K562 (cell line): Measurements from ENCODE around the gene SS18. TPM values are rescaled to one million over a fixed set of nuclear protein-coding genes. Genes with fewer than 3 reads are reported as not detected.

Experiments
- CC2D1A ChIP-seq: fragments of 450-650 bp; IDR thresholded peaks from 2 replicates; pipeline ENCODE4 v1.6.1; 2017; ENCODE audit warnings: mild to moderate bottlenecking
- FOXJ2 ChIP-seq: fragments of 200-800 bp; sonication (Bioruptor generic); IDR thresholded peaks from 2 replicates; pipeline ENCODE4 v1.6.1; 2016; ENCODE audit warnings: missing genetic modification characterization, missing compliant biosample characterization
- RCOR1 ChIP-seq, 2 experiments: IDR thresholded peaks; 2 replicates each; pipeline ENCODE4 v1.6.1; 2012; ENCODE audit warnings: low read depth in 2 of 2, low read length in 2 of 2, borderline replicate concordance in 1 of 2, improper control_type of control experiment in 1 of 2
- SMAD2 ChIP-seq: fragments of 150-350 bp; IDR thresholded peaks from 2 replicates; pipeline ENCODE4 v1.6.1; 2014; ENCODE audit warnings: low read depth, mild to moderate bottlenecking, low read length
- SRSF1 ChIP-seq: fragments of 200-400 bp; formaldehyde crosslinking; IDR thresholded peaks from 2 replicates; pipeline ENCODE4 v1.6.1; 2017; ENCODE audit warnings: mild to moderate bottlenecking, low read depth, low read length, moderate library complexity
- STAT5A ChIP-seq: IDR thresholded peaks from 2 replicates; pipeline ENCODE4 v1.6.1; 2012; ENCODE audit warnings: low read length, inconsistent platforms, borderline replicate concordance
- ZNF311 ChIP-seq: fragments of 250-450 bp; sonication (Bioruptor Pico); IDR thresholded peaks from 2 replicates; pipeline ENCODE4 v1.4.0; 2020; ENCODE audit warnings: mild to moderate bottlenecking, moderate library complexity
- ZNF354B ChIP-seq: fragments of 250-450 bp; sonication (Bioruptor Pico); IDR thresholded peaks from 2 replicates; pipeline ENCODE4 v1.4.0; 2020
- polyA plus RNA-seq, 8 experiments: library from polyadenylated mRNA; depleted of rRNA in 4 of 8; stranded (reverse) in 5 of 8; unstranded in 3 of 8; fragments of >200 nt; fragmentation: Nextera tagmentation in 2 of 8; fragmentation: Illumina TruSeq in 1 of 8; extraction: Ambion mirVana in 2 of 8; extraction: Trizol in 1 of 8; gene quantifications; 2 replicates each; pipeline versions ENCODE4 v1.2.1 to v1.2.3, GENCODE V29; 2011 to 2014; ENCODE audit warnings: inconsistent platforms in 1 of 8, missing spikeins in 1 of 8
- total RNA-seq, 7 experiments: library from RNA; depleted of rRNA in 6 of 7; stranded (reverse); fragments of >200 nt in 6 of 7; fragmentation: Illumina TruSeq in 2 of 7; extraction: Trizol in 2 of 7; gene quantifications; 2 replicates each; pipeline versions ENCODE4 v1.2.1 to v1.2.3, GENCODE V29; 2011 to 2021; ENCODE audit warnings: low replicate concordance in 1 of 7
- TF ChIP-seq, protein P1 (sequence below): fragments of 450-650 bp; IDR thresholded peaks from 2 replicates; pipeline ENCODE4 v1.6.1; 2018; ENCODE audit not compliant: partially characterized antibody
- TF ChIP-seq, protein P2 (sequence below), 2 experiments: fragments of 450-650 bp; IDR thresholded peaks; 2 replicates each; pipeline ENCODE4 v1.6.1; 2016
- TF ChIP-seq, protein P3 (sequence below), 2 experiments: fragments of 250-450 bp in 1 of 2; fragments of 450-650 bp in 1 of 2; sonication (Bioruptor Pico) in 1 of 2; IDR thresholded peaks; 2 replicates each; pipeline versions ENCODE4 v1.6.1 to v1.8.0; 2016 to 2021; ENCODE audit warnings: mild to moderate bottlenecking in 2 of 2, moderate library complexity in 2 of 2, missing compliant biosample characterization in 1 of 2, missing genetic modification characterization in 1 of 2

SS18 gene
- total and polyA plus RNA-seq, 9 of the 15 experiments (the other 6 are each of a cell fraction or from before 2014, with no cell fraction given) = 30.9 to 190 (median 102) TPM

DNA sequence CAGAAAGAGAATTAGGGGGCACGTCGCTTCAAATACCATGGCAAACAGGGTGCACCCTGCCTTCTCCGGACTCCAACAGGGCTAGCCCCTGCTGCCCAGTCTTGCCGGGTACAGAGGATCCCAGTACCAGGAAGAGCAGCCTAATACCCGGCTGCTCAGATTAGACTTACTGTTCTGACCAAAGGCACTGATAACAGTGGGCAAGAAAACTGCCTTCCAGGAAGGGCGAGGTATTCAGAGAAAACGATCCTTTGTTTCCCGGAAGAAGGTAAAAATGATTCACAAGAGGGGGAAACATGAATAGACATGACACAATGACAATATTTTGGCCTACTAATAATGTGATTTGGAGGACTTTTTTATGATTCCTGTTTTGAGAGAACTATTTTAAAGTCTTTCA lies 99.9 kb downstream of the SS18 start (continued):
- TF ChIP-seq, protein P1, sequence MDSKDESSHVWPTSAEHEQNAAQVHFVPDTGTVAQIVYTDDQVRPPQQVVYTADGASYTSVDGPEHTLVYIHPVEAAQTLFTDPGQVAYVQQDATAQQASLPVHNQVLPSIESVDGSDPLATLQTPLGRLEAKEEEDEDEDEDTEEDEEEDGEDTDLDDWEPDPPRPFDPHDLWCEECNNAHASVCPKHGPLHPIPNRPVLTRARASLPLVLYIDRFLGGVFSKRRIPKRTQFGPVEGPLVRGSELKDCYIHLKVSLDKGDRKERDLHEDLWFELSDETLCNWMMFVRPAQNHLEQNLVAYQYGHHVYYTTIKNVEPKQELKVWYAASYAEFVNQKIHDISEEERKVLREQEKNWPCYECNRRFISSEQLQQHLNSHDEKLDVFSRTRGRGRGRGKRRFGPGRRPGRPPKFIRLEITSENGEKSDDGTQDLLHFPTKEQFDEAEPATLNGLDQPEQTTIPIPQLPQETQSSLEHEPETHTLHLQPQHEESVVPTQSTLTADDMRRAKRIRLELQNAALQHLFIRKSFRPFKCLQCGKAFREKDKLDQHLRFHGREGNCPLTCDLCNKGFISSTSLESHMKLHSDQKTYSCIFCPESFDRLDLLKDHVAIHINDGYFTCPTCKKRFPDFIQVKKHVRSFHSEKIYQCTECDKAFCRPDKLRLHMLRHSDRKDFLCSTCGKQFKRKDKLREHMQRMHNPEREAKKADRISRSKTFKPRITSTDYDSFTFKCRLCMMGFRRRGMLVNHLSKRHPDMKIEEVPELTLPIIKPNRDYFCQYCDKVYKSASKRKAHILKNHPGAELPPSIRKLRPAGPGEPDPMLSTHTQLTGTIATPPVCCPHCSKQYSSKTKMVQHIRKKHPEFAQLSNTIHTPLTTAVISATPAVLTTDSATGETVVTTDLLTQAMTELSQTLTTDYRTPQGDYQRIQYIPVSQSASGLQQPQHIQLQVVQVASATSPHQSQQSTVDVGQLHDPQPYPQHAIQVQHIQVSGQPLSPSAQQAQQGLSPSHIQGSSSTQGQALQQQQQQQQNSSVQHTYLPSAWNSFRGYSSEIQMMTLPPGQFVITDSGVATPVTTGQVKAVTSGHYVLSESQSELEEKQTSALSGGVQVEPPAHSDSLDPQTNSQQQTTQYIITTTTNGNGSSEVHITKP = peak; percentile 18
- TF ChIP-seq ZNF311 (CRISPR knock-in tag) = no peak
- no peak for TF ChIP-seq SRSF1
- peak; percentile 100; the same call in 1 of the 2 replicates for TF ChIP-seq CC2D1A
- TF ChIP-seq FOXJ2 = no peak
- TF ChIP-seq STAT5A = peak; percentile 80
- TF ChIP-seq, protein P2, sequence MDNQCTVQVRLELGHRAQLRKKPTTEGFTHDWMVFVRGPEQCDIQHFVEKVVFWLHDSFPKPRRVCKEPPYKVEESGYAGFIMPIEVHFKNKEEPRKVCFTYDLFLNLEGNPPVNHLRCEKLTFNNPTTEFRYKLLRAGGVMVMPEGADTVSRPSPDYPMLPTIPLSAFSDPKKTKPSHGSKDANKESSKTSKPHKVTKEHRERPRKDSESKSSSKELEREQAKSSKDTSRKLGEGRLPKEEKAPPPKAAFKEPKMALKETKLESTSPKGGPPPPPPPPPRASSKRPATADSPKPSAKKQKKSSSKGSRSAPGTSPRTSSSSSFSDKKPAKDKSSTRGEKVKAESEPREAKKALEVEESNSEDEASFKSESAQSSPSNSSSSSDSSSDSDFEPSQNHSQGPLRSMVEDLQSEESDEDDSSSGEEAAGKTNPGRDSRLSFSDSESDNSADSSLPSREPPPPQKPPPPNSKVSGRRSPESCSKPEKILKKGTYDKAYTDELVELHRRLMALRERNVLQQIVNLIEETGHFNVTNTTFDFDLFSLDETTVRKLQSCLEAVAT (IDR thresholded peaks at IDR 0.05) = peak in 1 of 2 experiments; percentile 74; a peak in 2 of 4 replicates
- no peak for TF ChIP-seq ZNF354B (CRISPR knock-in tag)
- 0 out of 4 replicates have a peak, but pooled peaks of 1 of the 2 experiments have one; percentile 24 for TF ChIP-seq RCOR1 (IDR thresholded peaks at IDR 0.05; ENCODE audit: borderline replicate concordance in 1 of 2, low read depth in 2 of 2, low read length in 2 of 2)
- no peak for TF ChIP-seq SMAD2
- TF ChIP-seq, protein P3, sequence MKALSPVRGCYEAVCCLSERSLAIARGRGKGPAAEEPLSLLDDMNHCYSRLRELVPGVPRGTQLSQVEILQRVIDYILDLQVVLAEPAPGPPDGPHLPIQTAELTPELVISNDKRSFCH (CRISPR knock-in tag; IDR thresholded peaks at IDR 0.05) = no peak
- TF ChIP-seq, protein P3 (tag; IDR thresholded peaks at IDR 0.05) = no peak
- TF ChIP-seq, all 486 proteins: peak for 21
